ELR (cell line): Measurements from ENCODE around the gene DOC2B.

Source experiments
- DNase-seq: peaks from one replicate; pipeline ENCODE4 v3.0.0-alpha.2; 2015; ENCODE audit warnings: low read depth

The DOC2B gene

DNA sequence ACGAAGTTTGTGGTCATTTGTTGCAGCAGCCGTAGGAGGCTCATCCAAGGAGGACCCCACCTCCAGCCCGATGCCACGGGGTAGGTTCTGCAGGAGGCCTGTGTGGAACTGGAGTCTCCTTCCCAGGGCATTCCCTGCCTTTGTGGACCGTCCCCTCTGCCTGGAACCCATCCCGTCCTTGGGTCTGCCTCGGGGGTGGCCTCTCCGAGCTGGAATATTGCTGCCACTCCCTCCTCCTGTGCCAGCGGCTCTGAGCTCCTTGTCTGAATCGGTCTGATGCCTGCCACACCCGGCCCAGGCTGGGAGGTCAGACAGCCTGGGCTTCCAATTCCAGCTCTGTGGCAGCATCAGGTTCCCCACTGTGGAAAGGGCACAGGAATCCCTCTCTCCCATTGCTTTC, 18.8 kb downstream of the DOC2B start:
- DNase-seq = no peak

GRCh38 chr17:161481-161880, 20.0 kb downstream of the DOC2B start:
- no peak for DNase-seq

GRCh38 chr17:160336-160735, 21.1 kb downstream of the DOC2B start:
- no peak for DNase-seq

GRCh38 chr17:159609-160008, 21.8 kb downstream of the DOC2B start:
- no peak for DNase-seq

- no peak for DNase-seq
These were observed 23.1 kb downstream of the DOC2B start for GRCh38 chr17:158379-158778.

GRCh38 chr17:157901-158300, 23.5 kb downstream of the DOC2B start:
- no peak for DNase-seq

DNA sequence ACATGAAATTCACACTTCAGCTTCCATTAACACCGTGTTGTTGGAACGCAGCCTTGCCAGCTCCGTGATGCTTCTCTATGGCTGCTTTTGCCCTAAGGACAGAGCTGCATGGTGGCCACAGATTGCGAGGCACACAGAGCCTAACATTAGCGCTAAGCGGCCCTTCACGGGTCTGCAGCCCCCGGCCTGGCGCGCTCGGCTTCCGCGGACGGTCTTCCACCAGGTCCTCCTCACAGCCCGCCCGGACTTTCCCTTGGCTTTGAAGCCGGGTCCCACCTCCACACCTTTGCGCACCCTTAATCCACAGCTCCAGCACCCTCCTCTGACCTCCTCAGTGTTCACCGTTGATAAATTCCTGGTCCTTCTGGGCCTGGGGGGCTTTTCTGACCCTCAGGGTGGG, 24.5 kb downstream of the DOC2B start:
- DNase-seq = no peak

GRCh38 chr17:156094-156621, 25.3 kb downstream of the DOC2B start:
- no peak for DNase-seq

DNA sequence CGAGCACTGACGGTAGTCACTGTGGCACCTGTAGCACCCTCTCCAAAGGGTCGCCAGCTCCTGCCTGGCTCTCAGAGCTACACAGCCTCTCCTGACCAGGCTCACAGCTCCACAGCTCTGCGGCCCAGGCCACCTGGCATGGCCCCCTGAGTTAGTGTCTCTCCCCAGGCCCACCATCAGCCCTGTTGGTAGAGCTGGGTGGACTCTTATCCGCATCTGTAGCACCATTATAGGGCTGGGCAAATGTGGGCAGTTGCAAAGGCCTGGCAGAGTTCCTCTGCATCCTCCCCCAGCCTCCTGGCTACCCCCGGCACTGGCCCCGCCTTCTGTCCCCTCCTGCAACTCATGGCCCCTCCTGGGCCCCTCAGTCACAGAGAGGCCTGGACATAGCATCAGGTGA, 25.9 kb downstream of the DOC2B start:
- DNase-seq = no peak

DNA sequence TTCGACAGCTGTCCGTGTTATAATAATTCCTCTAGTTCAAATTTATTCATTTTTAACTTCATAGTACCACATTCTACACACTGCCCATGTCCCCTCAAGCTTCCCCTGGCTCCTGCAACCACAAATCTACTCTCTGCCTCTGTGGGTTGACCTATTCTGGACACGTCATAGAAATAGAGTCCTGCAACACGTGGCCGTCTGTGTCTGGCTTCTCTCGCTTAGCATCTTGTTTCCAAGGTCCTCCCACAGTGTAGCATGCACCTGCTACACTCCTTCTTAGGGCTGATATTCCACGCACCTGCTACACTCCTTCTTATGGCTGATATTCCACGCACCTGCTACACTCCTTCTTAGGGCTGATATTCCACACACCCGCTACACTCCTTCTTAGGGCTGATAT, 27.6 kb downstream of the DOC2B start:
- no peak for DNase-seq

DNA sequence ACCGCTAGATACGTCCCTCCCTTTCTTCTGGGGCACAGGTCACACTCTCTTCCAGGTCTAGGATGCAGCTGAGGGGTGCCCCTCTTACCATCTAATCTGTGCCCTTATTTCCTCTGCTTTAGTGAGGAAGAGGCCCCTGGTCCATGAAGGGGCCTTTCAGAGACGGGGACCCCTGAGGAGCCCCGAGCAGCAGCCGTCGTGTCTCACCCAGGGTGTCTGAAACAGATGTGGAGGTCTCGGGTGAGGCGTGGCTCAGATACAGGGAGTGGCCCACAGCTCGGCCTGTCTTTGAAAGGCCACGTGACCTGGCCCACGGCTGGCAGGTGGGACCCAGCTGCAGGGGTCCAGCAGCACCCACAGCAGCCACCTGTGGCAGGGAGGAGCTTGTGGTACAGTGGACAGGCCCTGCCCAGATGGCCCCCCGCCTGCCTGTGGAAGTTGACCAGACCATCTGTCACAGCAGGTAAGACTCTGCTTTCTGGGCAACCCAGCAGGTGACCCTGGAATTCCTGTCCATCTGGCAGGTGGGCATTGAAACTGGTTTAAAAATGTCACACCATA, 28.5 kb downstream of the DOC2B start:
- no peak for DNase-seq

- DNase-seq = peak; percentile 41
These were observed 29.3 kb downstream of the DOC2B start for GRCh38 chr17:151886-152859.

GRCh38 chr17:151004-151403, 30.4 kb downstream of the DOC2B start:
- no peak for DNase-seq

DNA sequence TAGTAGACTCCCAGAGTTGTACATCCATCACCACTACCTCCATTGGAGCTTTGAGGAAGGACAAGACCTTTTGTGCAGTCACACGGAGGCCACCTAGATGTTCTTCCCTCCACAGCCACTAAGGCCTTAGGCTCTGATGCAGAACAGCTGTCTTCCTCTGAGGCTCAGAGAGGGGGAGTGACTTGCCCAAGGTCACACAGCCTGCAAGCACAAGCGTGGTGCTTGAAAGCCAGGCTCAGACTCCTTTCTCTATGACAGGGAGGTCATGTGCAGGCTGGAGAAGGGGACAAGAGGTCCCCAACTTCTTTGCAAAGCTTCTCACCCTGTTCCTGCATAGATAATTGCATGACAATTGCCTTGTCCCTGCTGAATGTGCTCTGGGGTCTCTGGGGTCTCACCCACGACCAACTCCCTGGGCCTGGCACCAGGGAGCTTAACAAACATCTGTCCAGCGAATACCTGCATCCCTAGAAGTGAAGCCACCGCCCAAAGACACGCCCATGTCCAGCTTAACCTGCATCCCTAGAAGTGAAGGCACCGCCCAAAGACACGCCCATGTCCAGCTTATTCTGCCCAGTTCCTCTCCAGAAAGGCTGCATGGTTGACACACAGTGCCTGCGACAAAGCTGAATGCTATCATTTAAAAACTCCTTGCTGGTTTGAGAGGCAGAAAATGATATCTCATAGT, 31.4 kb downstream of the DOC2B start:
- no peak for DNase-seq

GRCh38 chr17:149231-149630, 32.2 kb downstream of the DOC2B start:
- DNase-seq = no peak

DNA sequence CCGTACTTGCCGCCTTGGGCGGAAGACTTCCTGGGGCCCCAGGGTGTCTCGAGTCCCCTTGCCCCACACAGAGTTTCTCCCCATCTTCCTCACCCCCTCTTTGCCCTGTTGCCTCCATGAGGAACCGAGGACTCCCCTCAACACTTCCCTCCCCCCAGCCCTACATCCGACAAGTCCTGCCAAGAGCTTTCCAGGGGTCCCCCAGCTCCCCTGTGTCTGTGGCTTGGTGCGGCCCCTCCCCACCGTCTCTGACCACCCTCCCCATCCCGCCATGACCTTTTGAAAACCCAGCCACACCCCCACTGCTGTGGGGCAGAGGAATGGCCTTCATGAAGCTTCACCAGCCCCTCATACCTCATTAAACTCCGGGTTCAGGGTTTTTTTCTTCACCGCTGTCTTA, 32.7 kb downstream of the DOC2B start:
- no peak for DNase-seq

- no peak for DNase-seq
These were observed 33.4 kb downstream of the DOC2B start for GRCh38 chr17:147796-148740.

DNA sequence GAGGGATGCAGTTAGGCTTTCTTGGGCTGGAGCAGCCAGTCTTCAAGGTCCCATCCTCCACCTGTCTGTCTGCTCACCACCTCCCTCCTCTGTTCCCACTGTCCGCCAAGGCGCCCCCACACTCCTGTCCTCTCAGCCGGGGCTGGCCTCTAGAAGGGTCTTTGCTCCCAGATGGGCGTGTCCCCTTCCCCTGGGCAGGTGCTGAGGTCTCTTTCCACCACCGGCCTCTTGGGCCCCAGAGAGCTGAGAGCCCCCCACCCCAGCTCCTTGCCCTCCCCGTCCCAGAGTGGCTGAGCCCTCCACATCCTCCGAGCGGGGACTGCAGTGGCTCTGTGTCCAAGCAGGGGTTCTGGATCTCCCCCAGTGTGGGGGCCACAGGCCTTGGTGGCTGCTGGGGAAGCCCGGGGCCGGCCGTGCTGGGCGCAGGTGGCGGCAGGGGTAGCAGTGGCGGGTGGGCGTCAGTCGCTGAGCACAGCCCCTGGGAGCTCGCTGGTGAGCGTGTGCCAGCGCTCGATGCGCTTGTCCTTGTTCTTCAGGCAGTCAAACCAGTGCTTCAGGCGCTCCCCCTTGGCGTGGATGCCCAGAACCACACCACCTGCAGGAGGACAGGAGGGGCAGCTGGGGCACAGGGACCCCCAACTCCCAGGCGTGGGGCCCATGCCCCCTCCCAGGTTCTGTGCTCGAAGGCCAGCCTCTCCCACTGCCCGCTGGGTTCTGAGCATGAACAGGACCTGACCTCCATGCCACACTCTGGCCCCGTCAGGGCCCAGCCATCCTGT, 34.3 kb downstream of the DOC2B start:
- DNase-seq = no peak

- DNase-seq = no peak
These were observed 34.9 kb downstream of the DOC2B start for GRCh38 chr17:146546-146945.

GRCh38 chr17:145671-146541, 35.5 kb downstream of the DOC2B start:
- DNase-seq = no peak
